Upper lobe of left lung (tissue), 4 donors: Measurements from ENCODE around the gene FOXP1.

Source experiments
- EP300 ChIP-seq, 4 donors: sonication (generic); formaldehyde crosslinking; IDR thresholded peaks; one replicate each; pipeline ENCODE4 v1.5.1; 2017; ENCODE audit warnings: antibody characterized with exemption in 4 of 4, control low read depth in 2 of 4
- POLR2A ChIP-seq, 4 donors: fragments of 450-650 bp; IDR thresholded peaks; one replicate each; pipeline ENCODE4 v1.5.1; 2016 to 2017; ENCODE audit warnings: antibody characterized with exemption in 4 of 4, mild to moderate bottlenecking in 2 of 4
- POLR2AphosphoS5 ChIP-seq, 2 donors: sonication (generic); formaldehyde crosslinking; IDR thresholded peaks; one replicate each; pipeline ENCODE4 v1.5.1; 2017; ENCODE audit warnings: antibody characterized with exemption in 2 of 2
- TF ChIP-seq, protein P1 (sequence below), 6 experiments: fragments of 450-650 bp in 4 of 6; fragments of 200-600 bp in 2 of 6; sonication (generic) in 2 of 6; IDR thresholded peaks; one replicate each; pipeline ENCODE4 v1.5.1; 2016 to 2019; ENCODE audit warnings: antibody characterized with exemption in 6 of 6

DNA sequence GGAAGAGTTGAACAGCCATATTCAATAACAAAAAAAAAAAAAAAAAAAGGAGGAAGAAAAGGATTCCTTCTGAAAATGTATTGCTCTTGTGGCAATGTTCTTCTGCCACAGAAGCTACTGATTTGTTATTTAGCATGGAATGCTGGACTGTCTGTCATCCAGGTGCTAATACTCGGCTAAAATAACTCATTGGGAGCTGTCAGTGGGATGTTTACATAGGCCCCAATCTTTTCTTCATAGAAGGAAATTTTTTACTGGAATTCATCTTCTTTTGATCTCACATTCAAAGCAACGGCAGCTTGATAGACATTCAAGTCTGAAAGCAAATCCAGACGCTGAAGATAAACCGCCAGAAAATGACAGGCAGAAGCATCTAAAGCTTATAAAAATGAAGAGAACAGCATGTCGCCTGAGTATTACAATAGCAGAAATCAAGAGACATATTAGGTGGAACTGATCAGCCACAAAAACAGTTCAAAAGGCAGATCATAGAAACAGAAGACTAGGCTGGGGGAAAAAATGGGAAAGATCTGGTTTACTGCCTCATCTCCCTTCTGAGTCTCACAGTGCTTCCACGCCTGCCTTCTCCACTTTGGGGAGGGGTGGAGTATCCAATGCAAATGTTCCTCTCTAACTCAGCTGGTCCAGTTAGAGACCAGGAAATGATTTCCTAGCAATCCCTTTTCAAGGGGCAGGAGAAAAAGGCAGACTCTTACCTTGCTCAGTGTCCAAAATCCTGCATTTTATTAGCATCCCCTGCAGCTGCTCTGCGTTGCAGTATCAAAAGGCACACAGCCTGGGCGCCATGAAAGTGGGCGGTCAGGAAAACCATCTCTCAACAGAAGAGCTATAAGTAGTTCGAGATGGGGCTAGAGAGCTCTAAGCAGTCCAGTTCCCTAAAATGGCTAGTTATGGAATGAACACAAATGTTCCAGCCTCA, 451.9 kb downstream of the FOXP1 start:
- TF ChIP-seq, protein P1, sequence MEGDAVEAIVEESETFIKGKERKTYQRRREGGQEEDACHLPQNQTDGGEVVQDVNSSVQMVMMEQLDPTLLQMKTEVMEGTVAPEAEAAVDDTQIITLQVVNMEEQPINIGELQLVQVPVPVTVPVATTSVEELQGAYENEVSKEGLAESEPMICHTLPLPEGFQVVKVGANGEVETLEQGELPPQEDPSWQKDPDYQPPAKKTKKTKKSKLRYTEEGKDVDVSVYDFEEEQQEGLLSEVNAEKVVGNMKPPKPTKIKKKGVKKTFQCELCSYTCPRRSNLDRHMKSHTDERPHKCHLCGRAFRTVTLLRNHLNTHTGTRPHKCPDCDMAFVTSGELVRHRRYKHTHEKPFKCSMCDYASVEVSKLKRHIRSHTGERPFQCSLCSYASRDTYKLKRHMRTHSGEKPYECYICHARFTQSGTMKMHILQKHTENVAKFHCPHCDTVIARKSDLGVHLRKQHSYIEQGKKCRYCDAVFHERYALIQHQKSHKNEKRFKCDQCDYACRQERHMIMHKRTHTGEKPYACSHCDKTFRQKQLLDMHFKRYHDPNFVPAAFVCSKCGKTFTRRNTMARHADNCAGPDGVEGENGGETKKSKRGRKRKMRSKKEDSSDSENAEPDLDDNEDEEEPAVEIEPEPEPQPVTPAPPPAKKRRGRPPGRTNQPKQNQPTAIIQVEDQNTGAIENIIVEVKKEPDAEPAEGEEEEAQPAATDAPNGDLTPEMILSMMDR (IDR thresholded peaks at IDR 0.05): no peak
- TF ChIP-seq POLR2A (IDR thresholded peaks at IDR 0.05) (no peak), POLR2AphosphoS5 (IDR thresholded peaks at IDR 0.05) (no peak), EP300 (IDR thresholded peaks at IDR 0.05) (no peak)
